Measurements from ENCODE around the gene UNC5B.

- no peak for TF ChIP-seq CTCF (IDR thresholded peaks at IDR 0.05)
- no peak for TF ChIP-seq POLR2AphosphoS5 (IDR thresholded peaks at IDR 0.05)
Observed at GRCh38 chr10:71324743-71325142, 112.4 kb downstream of the UNC5B start.

Measured in gastroesophageal sphincter (tissue), 3 donors.